H1 (cell line): Measurements from ENCODE around the gene TAF10. TPM values are rescaled to one million over a fixed set of nuclear protein-coding genes. Genes with fewer than 3 reads are reported as not detected.
A peak's percentile ranks its signal among the peaks of the same experiment; 100 is the strongest.

Source experiments
- CTCF ChIA-PET: fragments of 300-600 bp; sonication (Branson Sonifier 250); formaldehyde crosslinking; loops from one replicate; lab custom pipeline; 2021; ENCODE audit not compliant: partially characterized antibody; lab: Charles Lee
- POLR2A ChIA-PET: fragments of 300-600 bp; sonication (Branson Sonifier 250); formaldehyde crosslinking; loops from one replicate; lab custom pipeline; 2021; ENCODE audit warnings: inconsistent platforms; ENCODE audit not compliant: partially characterized antibody; lab: Charles Lee
- DNase-seq, 2 experiments: peaks; one replicate each; pipeline versions ENCODE4 v3.0.0 to v3.0.0-alpha.2; 2010 to 2022; ENCODE audit warnings: low spot score in 2 of 2, low read depth in 1 of 2, mixed read lengths in 1 of 2
- FAIRE-seq: peaks from 2 replicates; lab custom pipeline; 2011; peaks lifted over from hg19 to GRCh38; lab: Jason Lieb, UNC
- H2AFZ ChIP-seq: 2 replicates; pipeline ENCODE4 v1.8.1; 2012; ENCODE audit warnings: low read length, inconsistent platforms
- H2AK5ac ChIP-seq: 2 replicates; pipeline ENCODE4 v1.6.1; 2013; ENCODE audit warnings: low read depth, low read length
- H2BK120ac ChIP-seq: replicated peaks from 2 replicates; pipeline ENCODE3; 2013; ENCODE audit warnings: low read depth, low read length, inconsistent platforms
- H2BK12ac ChIP-seq: 2 replicates; pipeline ENCODE4 v1.6.1; 2013; ENCODE audit warnings: low read depth, low read length
- H2BK15ac ChIP-seq: 2 replicates; pipeline ENCODE4 v1.6.1; 2013; ENCODE audit warnings: low read length
- H2BK20ac ChIP-seq: 2 replicates; pipeline ENCODE4 v1.6.1; 2013; ENCODE audit warnings: low read length
- H2BK5ac ChIP-seq: 2 replicates; pipeline ENCODE4 v1.6.1; 2013; ENCODE audit warnings: low read depth, low read length
- H3K14ac ChIP-seq: 2 replicates; pipeline ENCODE4 v1.6.1; 2013; ENCODE audit warnings: inconsistent platforms; ENCODE audit not compliant: insufficient read length
- H3K18ac ChIP-seq: 2 replicates; pipeline ENCODE4 v1.6.1; 2013; ENCODE audit warnings: low read length; ENCODE audit errors: extremely low read depth
- H3K23ac ChIP-seq: 2 replicates; pipeline ENCODE4 v1.6.1; 2013; ENCODE audit warnings: inconsistent platforms; ENCODE audit not compliant: insufficient read length
- H3K23me2 ChIP-seq: 2 replicates; pipeline ENCODE4 v1.6.1; 2013; ENCODE audit warnings: low read depth, low read length
- H3K27ac ChIP-seq: 2 replicates; pipeline ENCODE4 v1.6.1; 2011; ENCODE audit warnings: low read depth, low read length, inconsistent platforms
- H3K27me3 ChIP-seq, 4 experiments: replicated peaks in 1 of 4; 1 replicate in 1 of 4; 2 replicates in 3 of 4; pipeline versions ENCODE4 v1.6.1 to v1.8.1; 2011 to 2013; ENCODE audit warnings: low read length in 3 of 4, mild to moderate bottlenecking in 3 of 4, inconsistent platforms in 2 of 4, mixed read lengths in 2 of 4, moderate library complexity in 1 of 4; ENCODE audit not compliant: control insufficient read depth in 3 of 4, insufficient read depth in 3 of 4; ENCODE audit errors: extremely low read depth in 1 of 4
- H3K36me3 ChIP-seq, 4 experiments: 2 replicates each; pipeline versions ENCODE4 v1.6.1 to v1.8.1; 2011 to 2013; ENCODE audit warnings: mild to moderate bottlenecking in 4 of 4, low read length in 3 of 4, moderate library complexity in 2 of 4, control low read depth in 1 of 4, inconsistent platforms in 1 of 4; ENCODE audit not compliant: insufficient read depth in 4 of 4, control insufficient read depth in 2 of 4
- H3K4ac ChIP-seq: replicated peaks from 2 replicates; pipeline ENCODE3; 2013; ENCODE audit warnings: low read length, low read depth, mixed read lengths, inconsistent platforms; ENCODE audit not compliant: insufficient read length
- H3K4me1 ChIP-seq, 4 experiments: replicated peaks in 1 of 4; 1 replicate in 1 of 4; 2 replicates in 3 of 4; pipeline versions ENCODE4 v1.6.1 to v1.8.1; 2011 to 2013; ENCODE audit warnings: low read length in 3 of 4, inconsistent platforms in 2 of 4, mixed read lengths in 1 of 4; ENCODE audit not compliant: insufficient read depth in 4 of 4, control insufficient read depth in 3 of 4
- H3K4me2 ChIP-seq, 2 experiments: 2 replicates each; pipeline versions ENCODE4 v1.6.1 to v1.8.1; 2011 to 2013; ENCODE audit warnings: low read depth in 2 of 2, low read length in 2 of 2, control low read depth in 1 of 2, inconsistent platforms in 1 of 2, mild to moderate bottlenecking in 1 of 2; ENCODE audit not compliant: insufficient read depth in 1 of 2
- H3K4me3 ChIP-seq, 4 experiments: fragments of 200-600, 300-600 bp in 1 of 4; sonication (generic), shearing (Covaris generic), sonication (Bioruptor Twin) in 1 of 4; 2 replicates each; pipeline versions ENCODE4 v1.5.1 to v1.8.1; 2011 to 2016; ENCODE audit warnings: low read length in 4 of 4, low read depth in 3 of 4, control low read depth in 2 of 4, inconsistent platforms in 2 of 4, mild to moderate bottlenecking in 2 of 4, mixed read lengths in 1 of 4, moderate library complexity in 1 of 4; ENCODE audit not compliant: insufficient read depth in 2 of 4; ENCODE audit errors: extremely low read depth in 1 of 4
- H3K56ac ChIP-seq: replicated peaks from 2 replicates; pipeline ENCODE3; 2013; ENCODE audit warnings: low read depth, mild to moderate bottlenecking, mixed read lengths, low read length, inconsistent platforms; ENCODE audit not compliant: insufficient read length
- H3K79me1 ChIP-seq: 2 replicates; pipeline ENCODE4 v1.6.1; 2013; ENCODE audit warnings: low read depth, low read length, control low read depth
- H3K79me2 ChIP-seq, 2 experiments: 2 replicates each; pipeline versions ENCODE4 v1.6.1 to v1.8.1; 2012 to 2013; ENCODE audit warnings: low read length in 2 of 2, mild to moderate bottlenecking in 2 of 2, inconsistent platforms in 1 of 2; ENCODE audit not compliant: insufficient read depth in 2 of 2, control insufficient read depth in 1 of 2
- H3K9ac ChIP-seq, 4 experiments: replicated peaks in 1 of 4; 1 replicate in 1 of 4; 2 replicates in 3 of 4; pipeline versions ENCODE4 v1.6.1 to v1.8.1; 2011 to 2013; ENCODE audit warnings: low read depth in 3 of 4, low read length in 3 of 4, control low read depth in 2 of 4, mild to moderate bottlenecking in 2 of 4, moderate library complexity in 2 of 4, inconsistent platforms in 1 of 4; ENCODE audit errors: extremely low read depth in 1 of 4
- H3K9me3 ChIP-seq, 2 experiments: 2 replicates each; pipeline versions ENCODE4 v1.6.1 to v1.8.1; 2012 to 2013; ENCODE audit warnings: mild to moderate bottlenecking in 2 of 2, moderate library complexity in 2 of 2, control low read depth in 1 of 2, inconsistent platforms in 1 of 2, low read depth in 1 of 2, low read length in 1 of 2, mixed read lengths in 1 of 2; ENCODE audit not compliant: insufficient read depth in 2 of 2
- H4K20me1 ChIP-seq, 2 experiments: replicated peaks in 1 of 2; 2 replicates each; pipeline versions ENCODE3 to v1.8.1; 2011 to 2013; ENCODE audit warnings: inconsistent platforms in 2 of 2, low read length in 2 of 2, mild to moderate bottlenecking in 1 of 2; ENCODE audit not compliant: insufficient read depth in 2 of 2, control insufficient read depth in 1 of 2
- H4K5ac ChIP-seq: 2 replicates; pipeline ENCODE4 v1.6.1; 2013; ENCODE audit warnings: low read length, low read depth, mixed read lengths, inconsistent platforms; ENCODE audit not compliant: insufficient read length
- H4K8ac ChIP-seq: 2 replicates; pipeline ENCODE4 v1.8.0; 2013; ENCODE audit warnings: mild to moderate bottlenecking, moderate library complexity, low read length, inconsistent platforms; ENCODE audit not compliant: insufficient read depth; ENCODE audit errors: extremely low read depth
- H4K91ac ChIP-seq: replicated peaks from 2 replicates; pipeline ENCODE3; 2013; ENCODE audit warnings: low read length, mixed read lengths, inconsistent platforms; ENCODE audit not compliant: insufficient read length
- EZH2 ChIP-seq: fragments of 200-600 bp; sonication (generic); IDR thresholded peaks from 2 replicates; pipeline ENCODE4 v1.7.1; 2012; ENCODE audit warnings: low read depth, mild to moderate bottlenecking, moderate library complexity, low read length, inconsistent platforms; ENCODE audit not compliant: severe bottlenecking
- JUND ChIP-seq: IDR thresholded peaks from 2 replicates; pipeline ENCODE4 v1.6.1; 2011; ENCODE audit warnings: mild to moderate bottlenecking, improper control_type of control experiment, low read length
- POLR2AphosphoS5 ChIP-seq: IDR thresholded peaks from 2 replicates; pipeline ENCODE4 v1.6.1; 2011; ENCODE audit warnings: low read depth, low read length
- POU5F1 ChIP-seq: IDR thresholded peaks from 2 replicates; pipeline ENCODE4 v1.6.1; 2011; ENCODE audit warnings: low read depth, mild to moderate bottlenecking, low read length, moderate library complexity
- SP1 ChIP-seq: IDR thresholded peaks from 2 replicates; pipeline ENCODE4 v1.6.1; 2011; ENCODE audit warnings: low read depth, low read length
- WGBS, 2 experiments: shearing (Covaris generic) in 1 of 2; methylation state at CpG; one replicate each; pipeline versions ENCODE4 v1.1.6 to v1.1.7; 2013 to 2015; ENCODE audit warnings: low lambda C conversion rate in 2 of 2, mixed read lengths in 2 of 2, inconsistent platforms in 1 of 2, low coverage in 1 of 2, missing lambda C conversion rate in 1 of 2; ENCODE audit not compliant: insufficient replicate concordance in 2 of 2, insufficient coverage in 1 of 2, insufficient read length in 1 of 2; ENCODE audit errors: extremely low coverage in 1 of 2, missing lambda C conversion rate in 1 of 2; 5-methylcytosine and 5-hydroxymethylcytosine counted together
- polyA plus RNA-seq, 7 experiments: library from polyadenylated mRNA; depleted of rRNA in 3 of 7; stranded (reverse) in 5 of 7; unstranded in 2 of 7; fragments of >200 nt in 5 of 7; fragments of 200-250 nt in 2 of 7; gene quantifications; 1 replicate in 5 of 7; 2 replicates in 1 of 7; 4 replicates in 1 of 7; pipeline versions ENCODE4 v1.2.1 to v1.2.3, GENCODE V29; 2011 to 2013; ENCODE audit warnings: missing spikeins in 2 of 7, mixed read lengths in 2 of 7
- total RNA-seq: library from RNA; stranded (reverse); fragmentation: NEBNext Ultra II Directional; extraction: Animal tissue kit (Norgen Biotek cat#: 25700); gene quantifications from 2 replicates; pipeline ENCODE4 v1.2.1, GENCODE V29; 2021

The TAF10 gene
- total and polyA plus RNA-seq, 2 of the 8 experiments (the other 6 are each of a cell fraction or from before 2014, with no cell fraction given) = 128 to 213 TPM

DNA sequence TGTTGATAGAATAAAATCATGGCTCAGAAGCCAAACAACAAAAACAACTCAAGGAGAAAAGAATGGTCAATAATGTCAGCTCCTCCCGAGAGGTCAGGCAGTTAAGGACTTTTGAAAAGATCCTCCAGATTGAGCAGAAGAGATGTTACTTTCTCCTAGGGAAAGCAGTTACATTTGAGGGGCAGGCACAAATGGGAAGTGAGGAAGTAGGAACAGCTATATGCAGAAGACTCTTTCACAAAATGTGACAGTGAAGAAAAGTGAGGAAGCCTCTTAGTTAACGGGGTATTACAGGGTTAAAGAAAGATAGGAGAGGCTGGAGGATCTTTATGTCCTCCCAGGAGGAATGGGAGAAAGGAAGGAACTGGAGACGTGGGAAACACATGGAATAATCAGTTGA, 40.2 kb upstream of the TAF10 start:
- Histone ChIP-seq H3K56ac (no peak overlapping the region), H4K5ac (no peak overlapping the region), H2AFZ (no peak overlapping the region), H3K4me1 (peaks cover 3 to 10% (median 7%) of the 10 kb centered on the region in 4 experiments; a peak in 5 of 7 replicates), H2BK5ac (no peak overlapping the region), H2BK12ac (no peak overlapping the region), H4K20me1 (peaks cover 0 to 3% of the 10 kb centered on the region in 2 experiments), H3K9me3 (no peaks in the 10 kb centered on the region), H3K4me3 (no peak overlapping the region), H2BK120ac (no peak overlapping the region), H2BK20ac (no peak overlapping the region), H4K91ac (no peak overlapping the region), H2BK15ac (no peak overlapping the region), H3K79me2 (no peaks in the 10 kb centered on the region), H2AK5ac (no peak overlapping the region), H3K4me2 (no peak overlapping the region), H3K9ac (no peak overlapping the region), H3K27ac (no peak overlapping the region), H3K18ac (no peak overlapping the region), H3K36me3 (no peaks in the 10 kb centered on the region), H3K27me3 (peaks cover 0 to 30% (median 26%) of the 10 kb centered on the region in 4 experiments; a peak in 6 of 7 replicates), H3K79me1 (no peaks in the 10 kb centered on the region), H3K23me2 (peaks cover 9% of the 10 kb centered on the region), H4K8ac (no peak overlapping the region), H3K23ac (no peak overlapping the region), H3K4ac (no peak overlapping the region), H3K14ac (no peak overlapping the region)
- peak in 1 of 2 experiments; percentile 3 for DNase-seq
- WGBS, 2 experiments = 66% methylated on average over 3 of the region's 3 CpGs; no CpG with 5 or more reads in 1 of the 2 experiments
- POLR2A ChIA-PET = interaction anchor here (1.0 kb wide), 1 partner anchor 33 kb away, joined by 4 read pairs; the partner anchor contains the start of gene TPP1
- TF ChIP-seq POLR2AphosphoS5 = no peak
- no peak for TF ChIP-seq EZH2
- no peak for TF ChIP-seq POU5F1
- TF ChIP-seq SP1 = no peak
- TF ChIP-seq JUND = no peak
- FAIRE-seq = no peak
- CTCF ChIA-PET = interaction anchor here (1.0 to 2.6 kb wide), 4 partner anchors 16 to 273 kb away, joined by 3 to 9 read pairs (median 6); no protein-coding TSS in a partner anchor
